Measurements from ENCODE around the gene ITPK1.

DNA sequence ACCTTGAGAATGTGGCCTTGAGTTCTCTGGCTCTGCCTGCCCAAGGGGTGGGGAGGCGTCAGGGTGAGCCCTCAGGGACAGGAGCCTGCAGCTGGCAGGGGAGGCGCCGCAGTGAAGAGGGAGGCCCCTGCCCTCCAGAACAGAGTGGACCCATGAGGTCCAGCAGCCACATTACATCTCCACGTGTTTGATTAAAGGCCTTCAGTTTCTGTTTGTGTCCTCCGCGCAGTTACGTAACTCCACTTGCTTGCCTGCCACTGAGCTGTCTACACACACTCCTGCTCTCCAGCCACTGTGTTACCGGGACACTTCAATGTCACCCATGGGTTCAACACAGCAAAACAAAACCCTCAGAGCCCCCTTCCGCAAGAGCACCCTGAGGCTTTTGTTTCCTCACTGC is 122.4 kb downstream of the ITPK1 start:
- TF ChIP-seq CTCF (conservative IDR thresholded peaks at IDR 0.05; ENCODE audit: low read length) (no peak), EZH2phosphoT487 (IDR thresholded peaks at IDR 0.05; ENCODE audit: borderline replicate concordance, low read depth, low read length) (no peak)

Data from OCI-LY7 (cell line).